Spleen (tissue), 7 donors: ENCODE results near the gene TMTC2.

Source experiments
- CTCF ChIP-seq, 11 experiments: fragments of 200-600 bp in 7 of 11; fragments of 450-650 bp in 4 of 11; sonication (generic) in 4 of 11; IDR thresholded peaks in 8 of 11; conservative IDR thresholded peaks in 3 of 11; 1 replicate in 7 of 11; 2 replicates in 4 of 11; pipeline versions ENCODE4 v1.4.0 to v1.8.0; 2016 to 2021; ENCODE audit warnings: antibody characterized with exemption in 11 of 11, inconsistent platforms in 4 of 11, mild to moderate bottlenecking in 1 of 11
- POLR2AphosphoS5 ChIP-seq, 3 donors: sonication (generic); formaldehyde crosslinking; IDR thresholded peaks; one replicate each; pipeline ENCODE4 v1.5.1; 2017; ENCODE audit warnings: antibody characterized with exemption in 3 of 3
- donor health status: DM: no; HTN: no; CAD: no; lungs with moderate emphysema.
- donor health status: DM: no; HTN: no; CAD: no.
- donor health status: DM: no; HTN: no; CAD: no.

GRCh38 chr12:82723891-82724290 is 37.2 kb downstream of the TMTC2 start:
- TF ChIP-seq CTCF (IDR thresholded peaks at IDR 0.05 in 8 of 11, conservative IDR thresholded peaks at IDR 0.05 in 3 of 11), result no peak
- no peak for TF ChIP-seq POLR2AphosphoS5 (IDR thresholded peaks at IDR 0.05)
